A204.1 (cell line): ENCODE data around the gene TNFRSF25.
"Not testable (repeated sequence)": the region's sequence is repeated elsewhere in the genome, so short reads cannot be mapped to it uniquely, and the experiment has no call there.

Experiments
- FAIRE-seq: peaks from 2 replicates; lab custom pipeline; 2012; peaks lifted over from hg19 to GRCh38; lab: Jason Lieb, UNC

TNFRSF25 gene

DNA sequence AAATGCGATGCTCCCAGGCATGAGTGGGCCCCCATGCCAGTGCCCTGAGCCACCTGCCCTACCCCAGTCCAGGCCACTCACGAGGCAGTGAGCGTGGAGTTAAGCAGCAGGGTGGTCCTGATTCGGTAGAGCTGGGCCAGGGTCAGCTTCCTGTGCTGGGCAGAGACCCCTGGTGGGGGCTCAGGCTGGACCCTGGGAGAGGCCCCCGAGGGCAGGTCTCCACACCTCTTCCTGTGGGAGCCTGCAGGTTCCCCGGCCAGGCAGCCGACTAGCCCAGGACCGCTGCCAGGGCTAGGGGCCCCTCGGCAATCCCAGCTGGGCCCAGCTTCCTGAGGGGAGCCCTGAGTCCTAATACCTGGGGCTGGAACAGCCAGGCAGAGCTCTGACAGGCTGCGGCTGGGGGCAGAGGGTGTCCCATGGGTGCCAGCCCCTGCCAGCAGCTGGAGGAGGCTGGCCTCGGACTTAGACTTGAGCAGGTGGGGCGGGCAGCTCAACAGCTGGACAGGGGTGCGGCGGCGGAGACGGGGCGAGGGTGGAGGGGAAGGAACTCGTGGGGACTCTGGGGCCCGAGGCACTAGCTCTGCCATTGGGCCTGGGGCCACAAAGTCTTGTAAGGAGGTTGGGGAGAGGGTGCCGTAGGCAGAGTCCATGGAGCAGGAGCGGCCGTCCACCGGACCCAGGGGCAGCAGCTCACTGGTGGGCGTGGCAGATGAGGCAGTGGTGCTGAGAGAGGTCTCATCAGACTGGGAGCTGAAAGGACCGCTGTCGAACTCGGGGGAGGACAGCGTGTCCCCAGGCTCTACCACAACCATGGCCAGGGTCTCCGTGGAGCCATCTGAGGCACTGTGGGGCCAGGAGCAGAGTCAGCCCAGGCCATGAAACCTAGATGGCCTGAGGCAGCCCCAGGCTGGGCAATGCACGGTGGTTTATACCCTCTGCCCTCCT lies 2.0 kb upstream of the TNFRSF25 start:
- no peak for FAIRE-seq

DNA sequence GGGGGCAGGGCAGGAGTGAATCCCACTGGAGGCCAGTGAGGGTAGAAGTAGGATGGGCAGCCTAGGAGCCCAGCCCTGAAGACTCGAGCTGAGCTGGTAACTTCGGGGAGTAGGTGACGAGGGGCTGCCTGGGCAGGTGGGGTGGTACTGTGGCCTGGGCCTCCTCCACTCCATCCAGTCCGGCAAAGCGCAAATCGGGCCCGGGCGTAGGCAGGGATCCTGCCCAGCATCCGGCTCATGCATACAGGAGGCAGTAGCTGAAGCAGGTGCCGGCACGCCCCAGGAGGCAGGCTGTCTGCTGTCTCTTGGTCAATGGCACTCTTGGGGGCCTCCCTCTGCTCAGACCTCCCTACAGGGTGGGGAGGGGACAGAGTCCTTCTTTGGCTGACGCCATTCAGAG lies 1.3 kb upstream of the TNFRSF25 start:
- no peak for FAIRE-seq

DNA sequence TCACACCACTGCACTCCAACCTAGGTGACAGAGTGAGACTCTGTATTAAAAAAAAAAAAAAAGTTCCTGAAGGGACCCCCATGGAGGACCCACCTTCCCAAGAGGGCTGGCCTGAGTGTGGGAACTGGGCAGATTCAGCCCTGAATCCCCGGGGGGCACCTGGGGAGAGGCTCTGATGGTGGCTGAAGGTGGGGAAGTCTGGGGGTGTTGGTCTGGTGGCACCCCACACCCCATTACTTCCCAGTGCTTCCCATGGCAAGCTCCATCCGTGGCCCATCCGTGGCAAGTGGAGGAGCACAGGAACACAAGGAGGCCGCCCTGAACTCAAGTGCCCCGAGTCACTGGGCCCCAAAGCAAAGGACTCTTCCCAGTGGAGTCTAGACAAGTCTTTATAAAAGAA lies 778 bp upstream of the TNFRSF25 start:
- no peak for FAIRE-seq

DNA sequence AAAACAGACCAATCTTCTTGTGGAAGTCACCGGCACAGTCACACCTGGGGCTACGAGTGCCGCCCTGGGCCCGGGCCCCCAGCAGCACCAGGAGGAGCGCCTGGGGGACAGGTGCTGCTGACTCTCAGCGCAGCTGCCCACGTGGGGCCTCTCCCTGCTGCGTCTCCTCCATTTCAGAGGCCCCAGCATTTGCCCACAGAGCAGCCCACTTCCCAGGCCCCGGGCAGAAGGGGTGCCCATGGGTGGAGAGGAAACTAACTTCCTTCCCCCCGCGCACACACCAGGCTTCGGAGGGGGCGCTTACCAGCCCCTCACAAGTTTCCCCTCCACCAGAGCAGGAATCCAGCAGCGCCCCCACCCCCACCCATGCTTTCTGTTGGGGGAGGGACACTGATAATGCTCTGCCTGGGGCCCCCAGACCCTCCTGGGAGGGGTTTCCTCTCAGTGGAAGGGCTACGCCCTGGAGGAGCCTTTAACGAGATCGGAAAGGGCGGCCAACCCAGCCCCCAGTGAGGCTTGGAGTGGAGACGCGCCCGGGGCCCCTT lies 440 bp downstream of the TNFRSF25 start:
- FAIRE-seq: no peak

DNA sequence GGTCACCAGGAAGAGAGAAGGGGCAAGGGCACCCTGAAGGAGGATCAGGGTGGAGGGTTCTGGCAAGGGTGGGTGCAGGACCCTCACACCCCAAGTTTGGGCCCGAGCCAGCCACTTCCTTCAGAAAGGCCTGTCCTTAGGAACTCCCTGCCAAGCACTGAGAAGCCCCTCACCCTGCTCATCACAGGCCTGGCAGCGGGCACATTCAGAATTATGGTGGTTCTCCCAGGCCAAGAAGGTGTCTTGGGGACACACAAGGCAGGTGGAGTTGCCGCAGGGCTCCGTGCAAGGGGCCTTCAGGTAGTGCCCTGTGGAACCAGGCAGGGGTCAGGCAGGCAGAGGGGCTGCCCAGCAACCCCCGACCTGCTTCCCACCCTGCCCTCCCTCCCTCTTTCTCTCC lies 1.1 kb downstream of the TNFRSF25 start:
- FAIRE-seq: no peak

DNA sequence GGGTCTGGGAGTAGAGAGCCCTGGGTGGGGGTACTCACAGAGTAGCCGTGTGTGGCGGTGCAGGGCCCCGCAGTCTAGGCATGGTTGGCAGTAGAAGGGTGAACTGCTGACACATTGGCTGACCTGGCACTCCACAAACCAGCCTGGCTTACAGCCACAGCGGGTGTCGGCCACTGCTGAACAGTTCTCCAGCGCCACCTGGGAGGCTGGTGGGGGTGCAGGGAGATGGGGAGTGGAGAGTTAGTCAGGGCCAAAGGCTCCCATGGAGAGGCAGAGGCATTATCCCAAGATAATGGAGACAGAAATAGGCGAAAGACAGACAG lies 1.5 kb downstream of the TNFRSF25 start:
- FAIRE-seq: no peak

DNA sequence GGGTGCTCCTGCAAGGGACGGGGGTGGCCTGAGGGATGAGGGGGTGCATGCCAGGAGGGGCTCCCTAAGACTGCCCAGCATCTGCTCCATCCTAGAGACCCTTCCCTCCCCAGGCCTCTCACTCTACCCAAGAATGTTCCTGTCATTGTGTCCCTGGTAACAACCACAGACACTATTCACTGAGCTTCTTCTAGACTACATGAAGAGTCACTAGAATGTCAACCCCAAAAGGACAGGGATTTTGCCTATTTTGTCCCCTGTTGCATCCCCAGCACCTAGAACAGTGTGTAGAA lies 2.9 kb downstream of the TNFRSF25 start:
- FAIRE-seq: no peak

DNA sequence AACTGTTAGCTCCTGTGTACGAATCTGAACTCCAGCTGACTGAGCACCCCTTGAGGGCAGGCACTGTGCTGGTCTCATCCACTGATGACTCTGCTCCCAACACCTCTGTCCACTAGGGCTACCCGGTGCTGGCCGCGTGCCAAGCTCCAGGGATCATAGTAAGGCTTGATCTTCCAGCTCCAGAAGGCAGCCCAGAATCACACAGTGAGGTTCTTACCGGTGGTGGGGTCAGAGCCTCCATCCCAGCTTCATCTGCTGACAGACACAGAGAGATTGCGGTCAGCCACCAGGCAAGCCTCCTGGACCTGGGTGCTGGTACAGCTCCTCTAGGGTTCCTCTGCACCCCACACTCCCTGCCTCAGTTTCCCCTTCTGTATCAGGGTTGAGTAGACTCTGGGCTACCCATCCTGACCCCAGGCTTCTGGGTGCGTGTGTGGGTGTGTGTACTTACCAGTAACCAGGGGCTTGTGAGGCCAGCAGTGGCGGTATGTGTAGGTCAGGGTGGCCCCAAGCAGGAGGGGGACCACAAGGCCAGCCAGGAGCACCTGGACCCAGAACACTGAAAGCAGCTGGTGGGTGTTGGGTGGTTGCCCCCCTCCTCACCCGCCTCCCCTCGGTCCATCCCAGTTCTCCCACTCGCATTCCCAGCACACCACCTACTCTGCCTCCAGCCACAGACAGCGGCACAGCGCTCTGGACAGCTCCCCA lies 3.4 kb downstream of the TNFRSF25 start:
- no peak for FAIRE-seq

DNA sequence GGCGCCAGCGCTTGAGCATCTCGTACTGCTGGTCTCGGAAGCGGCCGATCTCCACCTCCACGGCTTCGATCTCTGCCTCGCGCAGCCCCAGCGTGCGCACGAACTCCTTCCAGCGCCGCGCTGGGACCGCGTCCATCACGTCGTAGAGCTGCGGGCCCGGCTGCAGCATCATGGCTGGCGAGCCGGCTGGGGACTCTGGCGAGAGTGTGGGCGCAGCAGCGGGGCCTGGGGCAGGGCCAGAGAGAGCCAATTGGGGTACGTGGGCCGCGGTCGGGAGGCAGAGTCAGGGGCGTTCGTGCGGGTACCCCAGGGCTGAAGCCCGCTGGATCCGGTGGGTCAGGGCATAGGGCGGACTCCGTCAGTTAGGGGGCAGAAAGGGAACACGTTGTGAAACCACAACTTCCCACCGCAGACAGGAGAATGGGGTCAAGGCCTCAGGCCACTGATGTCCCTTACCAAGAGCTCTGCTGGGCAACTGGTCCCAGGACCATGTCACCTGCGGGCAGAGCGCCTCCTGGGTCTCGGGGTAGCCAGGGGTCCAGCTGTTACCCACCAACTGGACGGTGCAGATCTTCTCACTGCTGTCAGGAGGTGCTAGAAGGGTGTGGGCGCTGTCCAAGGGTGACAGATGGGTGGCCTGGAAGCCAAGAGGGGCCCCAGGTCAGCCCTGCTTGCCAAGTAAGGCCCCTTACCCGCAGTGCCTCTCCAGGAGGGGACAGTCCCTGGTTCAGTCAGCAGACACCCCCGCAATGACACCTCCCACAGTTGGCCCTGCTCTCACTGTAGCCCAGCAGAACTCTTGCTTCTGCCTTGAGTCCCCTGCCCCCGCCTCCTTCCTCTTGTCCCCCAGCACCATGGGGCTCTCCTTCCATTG lies 4.2 kb downstream of the TNFRSF25 start:
- FAIRE-seq: no peak

DNA sequence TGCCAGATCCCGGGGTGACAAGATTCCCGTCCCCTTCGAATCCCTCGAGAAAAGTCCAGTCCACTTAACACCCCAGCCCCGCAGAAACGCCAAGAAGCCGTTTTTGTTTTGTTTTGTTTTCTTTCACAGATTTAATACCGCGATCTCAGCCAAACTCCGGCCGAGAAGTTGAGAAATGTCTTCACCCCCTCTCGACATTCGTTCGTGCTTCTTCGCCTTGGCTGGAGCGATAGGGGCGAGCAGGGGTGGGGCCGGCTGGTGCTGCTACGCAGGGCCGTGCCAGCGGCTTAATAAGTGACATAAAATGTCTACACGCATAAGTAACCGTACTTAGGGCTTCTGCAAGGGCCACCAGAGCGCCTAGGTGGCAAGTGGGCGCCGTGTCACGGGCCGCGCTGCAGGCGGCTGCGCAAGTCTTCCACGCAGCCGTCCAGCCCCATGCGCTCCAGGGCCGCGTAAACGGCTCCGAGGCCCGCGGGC lies 4.9 kb downstream of the TNFRSF25 start:
- FAIRE-seq: no peak

DNA sequence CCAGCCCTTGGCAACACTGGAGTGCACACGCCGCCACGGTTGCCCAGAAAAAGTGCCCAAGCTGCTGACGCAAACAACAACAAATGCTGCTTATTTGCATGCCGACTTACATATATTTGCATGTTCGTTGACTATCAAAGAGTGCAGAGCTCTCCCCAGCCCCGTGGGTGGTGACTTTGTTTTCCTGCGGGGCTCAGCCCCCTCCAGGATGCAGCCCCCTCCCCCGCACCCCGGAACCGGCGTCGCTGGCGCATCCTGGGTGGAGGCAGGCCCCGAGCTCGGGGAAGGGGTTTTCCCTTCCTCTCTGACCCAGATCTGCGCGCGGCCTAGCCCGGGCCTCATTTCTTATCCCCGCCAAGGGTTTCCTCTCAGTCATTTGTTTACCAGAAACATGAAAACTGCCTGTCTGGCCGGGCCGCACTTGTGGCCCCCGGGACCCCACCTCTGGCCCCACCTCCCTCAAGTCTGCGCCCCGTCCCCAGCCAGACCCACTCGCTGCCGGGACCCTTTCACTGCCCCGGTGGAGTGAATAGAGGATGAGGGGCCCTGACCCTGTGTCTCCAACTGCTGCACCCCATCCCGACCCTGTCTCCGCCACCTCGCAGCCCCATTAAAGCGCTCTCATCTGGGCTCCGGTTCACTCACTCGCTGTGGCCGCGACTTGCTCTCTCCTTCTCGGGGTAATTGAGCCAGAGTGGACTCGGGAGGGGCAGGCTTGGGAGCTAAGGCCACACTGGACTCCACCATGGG lies 5.5 kb downstream of the TNFRSF25 start:
- no peak for FAIRE-seq

DNA sequence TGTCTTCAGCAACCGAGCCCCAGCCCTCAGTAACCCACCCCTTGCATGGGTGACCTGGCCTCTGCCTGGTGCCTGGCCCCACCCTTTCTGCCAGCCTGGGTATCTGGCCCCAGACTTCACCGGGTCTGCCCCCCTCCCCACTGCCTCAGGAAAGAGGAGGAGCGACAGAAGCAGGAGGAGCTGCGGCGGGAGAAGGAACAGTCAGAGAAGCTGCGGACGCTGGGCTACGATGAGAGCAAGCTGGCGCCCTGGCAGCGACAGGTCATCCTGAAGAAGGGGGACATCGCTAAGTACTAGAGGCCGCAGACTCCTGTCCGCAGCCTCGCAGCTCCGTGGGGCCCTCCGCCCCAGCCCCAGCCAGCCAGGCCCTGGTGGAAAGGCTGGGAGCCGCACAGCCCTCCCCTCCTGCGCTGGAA lies 6.1 kb downstream of the TNFRSF25 start:
- no peak for FAIRE-seq

DNA sequence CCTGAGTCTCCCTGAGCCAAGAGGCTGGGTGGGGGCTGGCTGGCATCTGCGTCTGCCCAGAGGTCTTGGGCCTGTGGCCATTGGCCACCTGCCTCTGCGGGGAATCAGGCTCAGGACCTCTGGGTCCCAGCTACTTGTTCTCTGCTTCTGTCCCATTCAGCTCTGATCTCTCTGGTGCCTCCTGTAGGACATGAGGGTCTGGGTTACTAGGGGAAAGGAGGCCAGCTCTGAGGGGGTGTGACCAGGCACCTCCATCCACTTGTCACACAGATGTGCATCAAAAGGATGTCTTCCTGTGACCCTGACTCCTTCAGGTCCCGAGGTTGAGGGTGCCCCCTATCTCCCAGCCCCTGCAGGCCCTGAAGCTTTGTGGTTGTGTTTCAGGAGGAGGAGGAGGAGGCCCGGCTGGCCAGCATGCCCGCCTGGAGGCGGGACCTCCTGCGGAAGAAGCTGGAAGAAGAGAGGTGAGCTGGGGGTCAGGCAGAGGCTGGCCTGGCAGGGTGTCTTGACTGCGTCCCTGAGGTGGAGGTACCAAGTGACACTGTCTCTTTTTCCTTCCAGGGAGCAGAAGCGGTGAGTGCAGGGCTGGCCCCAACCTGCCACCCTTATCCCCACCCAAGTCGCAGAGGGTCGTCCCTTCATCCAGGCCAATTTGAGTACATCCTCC lies 9.0 kb downstream of the TNFRSF25 start:
- no peak for FAIRE-seq

DNA sequence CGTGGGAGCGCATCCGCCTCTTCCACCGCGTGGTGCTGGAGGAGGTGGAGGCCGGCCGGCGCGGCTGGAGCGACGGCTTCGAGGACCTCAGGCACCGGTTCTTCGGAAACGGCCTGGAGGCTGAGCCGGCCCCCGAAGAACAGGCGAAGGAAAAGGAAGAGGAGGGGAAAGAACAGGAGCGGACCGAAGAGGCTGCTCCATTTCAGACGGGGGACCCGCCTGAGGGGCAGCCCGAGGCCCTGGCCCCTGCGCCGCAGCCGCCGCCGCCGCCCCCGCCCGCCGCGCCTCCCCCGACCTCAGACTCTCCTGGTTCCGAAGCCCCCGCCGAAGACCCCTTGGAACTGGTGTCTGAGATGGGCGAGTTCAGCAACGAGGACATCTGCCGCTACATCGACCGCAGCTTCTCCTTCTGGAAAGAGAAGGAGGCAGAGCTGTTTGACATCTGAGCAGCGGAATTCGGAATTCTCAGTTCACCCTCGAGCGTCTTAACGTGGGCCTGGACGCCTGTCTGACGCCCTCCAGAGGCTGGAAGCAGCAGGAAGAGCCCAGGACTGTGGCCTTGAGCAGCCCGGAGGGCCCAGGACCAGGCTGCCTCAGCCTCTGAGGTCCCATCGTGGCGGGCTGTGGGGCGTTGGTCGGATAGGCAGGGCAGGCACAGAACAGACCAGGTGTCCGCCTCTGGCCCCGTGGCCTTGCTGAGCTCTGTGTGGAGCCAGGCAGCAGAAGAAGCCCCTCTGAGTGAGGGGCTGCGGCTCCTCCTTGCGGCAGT lies 10.0 kb downstream of the TNFRSF25 start:
- not testable (repeated sequence) for FAIRE-seq

DNA sequence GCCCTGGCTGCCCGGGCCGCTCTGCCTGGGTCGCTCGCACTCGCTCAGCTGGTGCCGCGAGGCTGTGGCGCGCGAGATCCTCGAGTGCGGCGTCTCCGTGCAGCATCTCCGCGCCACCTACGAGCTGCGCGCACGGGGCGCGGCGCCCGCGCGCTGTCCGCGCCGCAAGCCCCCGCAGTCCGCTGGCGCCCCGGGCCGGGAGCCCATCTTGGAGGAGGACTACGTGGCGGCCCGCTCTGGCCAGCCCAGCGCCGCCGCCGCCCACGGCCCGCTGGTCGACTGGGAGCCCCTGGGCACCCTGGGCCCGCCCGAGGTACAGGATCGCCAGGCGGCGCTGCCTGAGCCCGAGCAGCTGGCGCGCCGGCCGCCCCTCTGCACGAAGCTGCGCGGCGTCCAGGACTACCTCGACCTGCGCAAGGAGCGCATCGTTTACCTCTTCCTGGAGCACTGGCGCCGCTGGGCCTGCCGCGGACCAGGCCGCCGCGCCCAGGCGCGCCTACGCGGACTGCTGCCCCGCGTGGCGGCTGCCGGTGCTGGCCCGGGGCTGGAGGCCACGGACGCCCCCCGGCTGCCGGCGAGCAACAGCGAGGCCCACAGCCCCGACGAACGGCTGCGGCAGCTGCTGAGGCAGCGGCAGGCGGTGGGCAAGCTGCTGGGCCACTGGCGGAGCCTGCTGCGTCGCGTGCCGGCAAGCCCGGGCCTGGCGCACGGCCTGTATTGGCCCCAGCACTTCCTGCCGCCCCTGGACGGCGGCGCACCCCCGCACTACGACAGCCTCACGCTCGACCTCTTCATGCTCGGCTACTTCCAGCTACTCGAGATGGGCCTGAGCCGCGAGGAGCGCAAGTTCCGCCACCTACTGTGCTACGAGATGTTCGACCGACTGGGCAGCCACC lies 10.9 kb downstream of the TNFRSF25 start:
- FAIRE-seq: no peak

DNA sequence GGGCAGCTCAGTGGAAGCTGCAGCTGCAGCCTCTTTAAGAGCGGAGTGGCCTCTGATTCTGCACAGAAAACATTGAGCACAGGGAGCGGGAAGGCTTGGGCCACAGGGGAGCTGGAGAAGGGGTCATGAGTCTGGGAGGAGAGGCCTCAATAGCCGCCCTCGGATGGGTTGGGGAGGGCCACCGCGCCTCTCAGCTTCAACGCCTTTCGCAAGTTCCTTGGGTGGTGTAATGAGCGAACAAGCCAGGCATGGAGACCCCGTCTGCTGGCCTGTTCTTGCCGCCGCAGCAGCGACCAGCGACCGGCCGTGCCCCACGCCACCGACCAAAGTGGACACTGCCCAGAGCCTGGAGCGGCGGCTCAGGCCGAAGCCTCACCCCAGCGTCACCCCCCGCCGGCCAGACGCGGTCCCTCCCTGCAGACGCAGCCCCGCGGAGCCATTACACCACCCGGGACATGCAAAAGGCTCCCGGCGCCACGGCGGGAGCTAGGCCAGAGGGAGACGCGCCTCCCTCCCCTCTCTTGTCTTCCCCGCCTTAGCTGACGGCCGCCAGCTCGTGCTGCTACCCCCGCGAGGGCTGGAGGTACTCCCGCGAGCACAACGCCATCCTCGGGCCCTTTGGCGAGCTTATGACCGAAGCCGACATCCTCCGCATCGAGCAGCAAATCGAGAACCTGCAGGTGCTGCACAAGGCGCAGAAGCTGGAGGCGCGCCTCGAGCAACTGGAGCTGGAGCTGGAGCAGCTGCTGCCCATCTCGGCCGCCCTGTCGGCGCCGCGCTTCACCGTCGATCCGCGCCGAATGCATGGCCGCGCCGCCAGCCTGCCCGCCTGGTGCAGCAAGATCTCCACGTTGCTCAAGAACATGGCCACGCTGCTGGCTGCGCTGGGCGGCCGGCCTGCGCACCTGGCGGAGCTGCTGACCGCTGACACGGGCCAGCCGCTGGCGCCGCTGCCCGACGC lies 11.8 kb downstream of the TNFRSF25 start:
- not testable (repeated sequence) for FAIRE-seq

DNA sequence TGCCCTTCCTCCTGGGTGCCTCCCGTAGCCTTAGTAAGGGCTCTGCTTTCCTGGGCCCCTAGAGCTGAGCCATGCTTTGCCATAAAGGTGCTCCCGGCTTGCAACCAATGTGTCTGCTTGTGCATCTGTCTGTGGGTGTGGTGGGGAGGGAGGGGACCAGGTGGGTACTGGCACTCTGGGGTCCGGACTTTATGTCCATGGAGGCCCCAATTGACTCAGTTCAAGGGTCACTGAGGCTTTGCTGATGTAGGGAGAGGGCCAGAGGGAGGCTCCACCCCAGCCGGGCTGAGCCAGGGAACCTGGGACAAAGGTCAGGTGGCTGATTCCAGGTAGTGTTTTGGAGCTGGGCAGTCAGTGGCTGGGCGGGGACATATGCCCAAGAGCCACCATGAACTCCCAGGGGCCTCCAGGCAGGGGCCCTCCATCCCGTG lies 15.0 kb downstream of the TNFRSF25 start:
- FAIRE-seq: no peak

DNA sequence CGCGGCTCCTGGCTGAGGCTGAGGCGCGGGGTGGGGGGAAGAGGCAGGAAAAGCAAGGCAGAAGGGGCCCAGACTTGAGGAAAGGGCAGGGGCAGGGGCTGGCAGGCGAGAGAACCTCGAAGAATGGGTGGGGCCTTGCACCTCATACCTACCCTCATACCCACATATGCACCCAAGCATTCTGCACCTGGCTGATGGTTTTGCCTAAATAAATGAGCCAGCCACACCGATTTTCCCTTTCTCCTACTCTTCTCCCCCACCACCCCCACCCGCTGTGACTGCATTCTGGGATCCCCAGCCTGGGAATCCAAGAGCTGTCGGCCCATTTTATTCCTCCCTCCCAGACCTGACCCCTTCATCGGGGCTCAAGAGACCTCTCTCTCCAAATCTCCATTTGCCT lies 15.5 kb downstream of the TNFRSF25 start:
- FAIRE-seq: not testable (repeated sequence)
